ENCODE measurements around the gene ATP8B4.

The ATP8B4 gene

GRCh38 chr15:50112488-50113186 lies 6.4 kb downstream of the ATP8B4 start:
- H3K4me3 ChIP-seq (ENCODE audit: insufficient read depth, low read length, poor library complexity, severe bottlenecking): no peak overlapping the region
- no peak overlapping the region for H3K27ac ChIP-seq (ENCODE audit: low read depth, low read length)
- H3K9me3 ChIP-seq (ENCODE audit: insufficient read depth, low read length): no peaks in the 10 kb centered on the region
- no peaks in the 10 kb centered on the region for H3F3A ChIP-seq (ENCODE audit: insufficient read depth)
- no peaks in the 10 kb centered on the region for H3K79me2 ChIP-seq (ENCODE audit: insufficient read depth, low read length)
- no peaks in the 10 kb centered on the region for H3K27me3 ChIP-seq (ENCODE audit: low read length)
- H2AFZ ChIP-seq (ENCODE audit: low read depth, low read length, severe bottlenecking): no peak overlapping the region
- H3K36me3 ChIP-seq (ENCODE audit: low read length): no peaks in the 10 kb centered on the region
- no peak overlapping the region for H3K9ac ChIP-seq (ENCODE audit: low read length)
- TF ChIP-seq EZH2phosphoT487 (conservative IDR thresholded peaks at IDR 0.05; ENCODE audit: low read length) (no peak), CTCF (IDR thresholded peaks at IDR 0.05; ENCODE audit: insufficient read depth, low read length, poor library complexity, severe bottlenecking) (no peak)
- H3K9me2 ChIP-seq (replicated peaks; ENCODE audit: insufficient read depth, low read length): no peaks in the 10 kb centered on the region
- H4K20me1 ChIP-seq (ENCODE audit: low read depth, low read length): no peaks in the 10 kb centered on the region
- H3K4me2 ChIP-seq (ENCODE audit: low read depth, low read length, poor library complexity, severe bottlenecking): no peak overlapping the region

DNA sequence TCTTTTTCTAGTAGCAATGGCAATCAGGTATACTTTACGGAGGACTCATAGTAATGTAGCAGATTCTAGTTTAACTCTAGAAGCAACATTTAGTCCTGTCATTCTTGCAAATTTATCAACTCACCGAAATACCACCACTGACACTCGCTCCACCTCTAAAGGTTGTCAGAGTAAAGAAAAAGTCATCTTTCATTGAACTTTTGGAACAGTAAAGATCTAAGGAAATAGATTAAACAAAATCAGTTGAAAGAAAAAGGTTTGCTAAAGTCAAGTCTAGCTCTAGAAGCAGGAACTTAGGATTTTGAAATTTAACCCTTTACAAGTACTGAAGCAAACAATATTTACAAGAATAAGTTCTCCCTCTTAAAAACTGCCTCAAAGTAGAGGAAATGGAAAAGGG lies 8.7 kb downstream of the ATP8B4 start:
- Histone ChIP-seq H3K36me3 (ENCODE audit: low read length) (no peaks in the 10 kb centered on the region), H4K20me1 (ENCODE audit: low read depth, low read length) (no peaks in the 10 kb centered on the region), H3K9me2 (replicated peaks; ENCODE audit: insufficient read depth, low read length) (no peaks in the 10 kb centered on the region), H3F3A (ENCODE audit: insufficient read depth) (no peaks in the 10 kb centered on the region), H3K79me2 (ENCODE audit: insufficient read depth, low read length) (no peaks in the 10 kb centered on the region), H3K27ac (ENCODE audit: low read depth, low read length) (no peak overlapping the region), H3K9me3 (ENCODE audit: insufficient read depth, low read length) (no peaks in the 10 kb centered on the region), H3K4me3 (ENCODE audit: insufficient read depth, low read length, poor library complexity, severe bottlenecking) (no peak overlapping the region), H2AFZ (ENCODE audit: low read depth, low read length, severe bottlenecking) (no peak overlapping the region), H3K9ac (ENCODE audit: low read length) (no peak overlapping the region), H3K4me2 (ENCODE audit: low read depth, low read length, poor library complexity, severe bottlenecking) (no peak overlapping the region), H3K27me3 (ENCODE audit: low read length) (no peaks in the 10 kb centered on the region)
- TF ChIP-seq CTCF (IDR thresholded peaks at IDR 0.05; ENCODE audit: insufficient read depth, low read length, poor library complexity, severe bottlenecking): no peak
- TF ChIP-seq EZH2phosphoT487 (conservative IDR thresholded peaks at IDR 0.05; ENCODE audit: low read length): no peak

DNA sequence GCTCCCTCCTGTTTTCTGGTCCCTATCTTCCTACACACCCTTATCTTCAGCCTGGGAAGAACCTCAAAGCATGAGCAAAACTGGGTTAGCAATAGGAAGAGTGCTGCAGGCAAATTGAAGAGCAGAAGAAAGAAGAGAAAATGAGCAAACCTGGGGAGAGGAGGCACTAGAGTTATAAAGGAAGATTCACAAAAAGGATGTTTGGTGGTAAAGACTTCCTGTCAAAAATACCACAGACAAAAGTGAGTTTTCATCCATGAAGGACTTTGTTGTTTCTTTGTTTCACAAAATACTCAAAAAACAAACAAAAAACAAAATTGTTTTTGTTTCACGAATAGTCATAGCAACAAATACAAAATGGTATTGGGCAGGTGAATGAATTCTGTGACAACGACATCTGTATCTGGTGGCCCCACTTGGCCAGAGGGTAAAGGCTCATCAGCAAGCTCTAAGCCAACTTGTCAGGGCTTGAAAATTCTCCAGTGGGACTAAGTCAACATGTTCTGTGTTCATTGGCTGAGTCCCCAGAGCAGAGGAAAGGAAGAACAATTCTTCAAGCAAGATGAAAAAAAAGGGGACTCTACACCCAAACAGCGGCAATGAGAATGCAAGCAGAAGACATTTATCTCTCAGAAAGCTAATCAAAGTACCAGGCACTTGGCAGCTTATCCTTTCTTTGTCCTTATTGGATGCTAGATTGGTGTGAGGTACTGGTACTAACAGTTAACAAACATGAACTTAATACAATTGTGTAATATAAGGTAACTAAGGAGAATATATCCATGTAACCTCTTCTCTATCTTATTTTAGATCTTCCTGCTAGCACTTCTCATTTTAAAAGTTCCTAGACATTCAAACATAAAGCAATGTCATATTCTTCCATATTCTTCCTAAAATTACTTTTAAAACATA lies 9.7 kb downstream of the ATP8B4 start:
- Histone ChIP-seq H3K4me3 (ENCODE audit: insufficient read depth, low read length, poor library complexity, severe bottlenecking) (no peak overlapping the region), H3K9ac (ENCODE audit: low read length) (no peak overlapping the region), H3K27me3 (ENCODE audit: low read length) (no peaks in the 10 kb centered on the region), H3K36me3 (ENCODE audit: low read length) (no peaks in the 10 kb centered on the region), H2AFZ (ENCODE audit: low read depth, low read length, severe bottlenecking) (no peak overlapping the region), H3K79me2 (ENCODE audit: insufficient read depth, low read length) (no peaks in the 10 kb centered on the region), H3F3A (ENCODE audit: insufficient read depth) (no peaks in the 10 kb centered on the region), H4K20me1 (ENCODE audit: low read depth, low read length) (no peaks in the 10 kb centered on the region), H3K4me2 (ENCODE audit: low read depth, low read length, poor library complexity, severe bottlenecking) (no peak overlapping the region), H3K9me2 (replicated peaks; ENCODE audit: insufficient read depth, low read length) (no peaks in the 10 kb centered on the region), H3K27ac (ENCODE audit: low read depth, low read length) (no peak overlapping the region), H3K9me3 (ENCODE audit: insufficient read depth, low read length) (no peaks in the 10 kb centered on the region)
- TF ChIP-seq EZH2phosphoT487 (conservative IDR thresholded peaks at IDR 0.05; ENCODE audit: low read length) (no peak), CTCF (IDR thresholded peaks at IDR 0.05; ENCODE audit: insufficient read depth, low read length, poor library complexity, severe bottlenecking) (no peak)

Measured in SU-DHL-6 (cell line).